Ureter (tissue), 1 donor: ENCODE data around the gene NUB1. TPM values are rescaled to one million over a fixed set of nuclear protein-coding genes. Genes with fewer than 3 reads are reported as not detected.
A peak's percentile ranks its signal among the peaks of the same experiment; 100 is the strongest.
"Not testable (repeated sequence)": the region's sequence is repeated elsewhere in the genome, so short reads cannot be mapped to it uniquely, and the experiment has no call there.

Experiments
- DNase-seq: peaks from one replicate; pipeline ENCODE4 v3.0.0-alpha.2; 2020; ENCODE audit warnings: low spot score
- total RNA-seq: library from RNA; stranded (reverse); gene quantifications from one replicate; pipeline ENCODE4 v1.2.4, GENCODE V29; 2023
- donor health status: DM: yes; HTN: yes; CAD: no.

The NUB1 gene, protein sequence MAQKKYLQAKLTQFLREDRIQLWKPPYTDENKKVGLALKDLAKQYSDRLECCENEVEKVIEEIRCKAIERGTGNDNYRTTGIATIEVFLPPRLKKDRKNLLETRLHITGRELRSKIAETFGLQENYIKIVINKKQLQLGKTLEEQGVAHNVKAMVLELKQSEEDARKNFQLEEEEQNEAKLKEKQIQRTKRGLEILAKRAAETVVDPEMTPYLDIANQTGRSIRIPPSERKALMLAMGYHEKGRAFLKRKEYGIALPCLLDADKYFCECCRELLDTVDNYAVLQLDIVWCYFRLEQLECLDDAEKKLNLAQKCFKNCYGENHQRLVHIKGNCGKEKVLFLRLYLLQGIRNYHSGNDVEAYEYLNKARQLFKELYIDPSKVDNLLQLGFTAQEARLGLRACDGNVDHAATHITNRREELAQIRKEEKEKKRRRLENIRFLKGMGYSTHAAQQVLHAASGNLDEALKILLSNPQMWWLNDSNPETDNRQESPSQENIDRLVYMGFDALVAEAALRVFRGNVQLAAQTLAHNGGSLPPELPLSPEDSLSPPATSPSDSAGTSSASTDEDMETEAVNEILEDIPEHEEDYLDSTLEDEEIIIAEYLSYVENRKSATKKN
- 56.4 TPM for total RNA-seq

DNA sequence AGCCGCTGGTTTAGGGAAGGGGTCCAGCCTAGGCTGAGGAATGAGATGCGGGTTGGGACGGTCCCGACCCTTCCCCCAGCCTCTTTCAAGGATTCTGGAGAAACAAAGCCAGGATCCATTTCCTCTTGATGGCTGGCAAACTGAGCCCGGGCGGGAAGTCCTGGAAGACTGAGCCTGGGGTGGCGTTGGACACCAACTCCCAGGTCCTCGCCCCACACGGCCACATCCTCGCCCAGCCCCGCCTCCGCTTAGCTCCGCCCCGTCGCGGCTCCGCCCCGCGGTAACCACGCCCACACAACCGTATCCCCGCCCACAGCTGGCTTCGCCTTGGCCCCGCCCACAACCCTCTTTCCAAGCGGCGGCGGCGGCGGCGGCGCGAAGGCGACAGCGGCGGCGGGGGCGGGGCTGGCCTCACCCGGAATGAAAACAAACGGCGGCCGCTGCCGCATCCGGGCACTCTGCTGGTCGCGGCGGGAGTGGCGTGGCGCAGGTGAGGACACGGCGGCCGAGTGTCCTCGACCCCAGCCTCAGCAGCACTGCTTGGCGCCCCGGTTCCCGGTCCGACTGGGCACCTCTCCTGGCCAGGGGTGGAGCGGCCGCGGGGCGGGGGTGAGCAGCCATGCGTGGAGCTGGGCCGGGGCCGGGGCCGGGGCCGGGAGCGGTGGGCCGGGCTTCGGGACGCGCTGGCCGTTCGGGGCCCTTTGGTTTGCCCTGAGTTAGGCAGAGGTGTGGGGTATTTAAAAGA lies at the start of gene NUB1:
Gene NUB1 (plus strand): TSS at position 456 of the 745 bp plus-strand sequence. CDS start 3,538 bp downstream, outside the sequence.
- DNase-seq, result peak; percentile 94

DNA sequence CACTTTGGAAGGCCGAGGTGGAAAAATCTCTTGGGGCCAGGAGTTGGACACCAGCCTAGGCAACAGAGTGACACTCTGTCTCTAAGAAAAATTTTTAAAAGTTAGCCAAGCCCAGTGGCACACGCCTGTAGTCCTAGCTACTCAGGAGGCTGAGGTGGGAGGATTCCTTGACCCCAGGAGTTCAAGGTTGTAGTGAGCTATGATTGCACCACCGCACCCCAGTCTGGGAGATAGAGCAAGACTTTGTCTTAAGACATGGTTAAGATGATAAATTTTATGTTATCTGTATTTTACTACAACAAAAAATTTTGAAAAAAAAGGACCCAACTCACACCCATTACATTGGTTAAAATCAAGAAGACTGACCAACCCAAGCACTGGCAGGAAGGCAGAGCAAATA lies 48.8 kb upstream of the NUB1 start:
- no peak for DNase-seq

DNA sequence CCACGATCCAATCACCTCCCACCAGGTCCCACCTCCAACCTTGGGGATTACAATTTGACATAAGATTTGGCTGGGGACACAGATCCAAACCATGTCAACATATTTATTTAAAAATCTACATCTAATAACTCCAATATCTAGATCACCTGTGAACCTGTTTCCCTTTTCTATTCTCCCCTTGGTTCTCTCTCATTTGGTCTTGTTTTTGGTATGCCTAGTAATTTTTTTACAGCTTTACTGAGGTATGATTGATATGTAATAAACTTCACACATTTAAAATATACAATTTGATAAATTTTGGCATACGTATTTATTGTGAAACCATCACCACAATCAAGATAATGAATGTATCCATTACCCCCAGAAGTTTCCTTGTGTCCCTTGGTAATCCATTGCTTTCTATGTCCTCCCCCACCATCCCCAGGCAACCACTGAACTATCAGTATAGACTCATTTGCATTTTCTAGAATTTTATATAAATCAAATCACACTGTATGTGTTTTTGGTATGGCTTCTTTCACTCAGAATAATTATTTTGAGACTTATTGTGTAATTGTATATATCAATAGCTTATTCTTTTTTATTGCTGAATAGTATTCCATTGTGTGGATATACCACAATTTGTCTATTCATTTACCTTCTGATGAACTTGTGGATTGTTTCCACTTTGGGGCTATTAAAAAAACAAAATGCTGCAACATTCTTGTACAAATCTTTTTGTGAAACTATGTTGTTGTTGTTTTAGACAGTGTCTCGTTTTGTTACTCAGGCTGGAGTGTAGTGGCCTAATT lies 45.2 kb upstream of the NUB1 start:
- DNase-seq, result no peak

DNA sequence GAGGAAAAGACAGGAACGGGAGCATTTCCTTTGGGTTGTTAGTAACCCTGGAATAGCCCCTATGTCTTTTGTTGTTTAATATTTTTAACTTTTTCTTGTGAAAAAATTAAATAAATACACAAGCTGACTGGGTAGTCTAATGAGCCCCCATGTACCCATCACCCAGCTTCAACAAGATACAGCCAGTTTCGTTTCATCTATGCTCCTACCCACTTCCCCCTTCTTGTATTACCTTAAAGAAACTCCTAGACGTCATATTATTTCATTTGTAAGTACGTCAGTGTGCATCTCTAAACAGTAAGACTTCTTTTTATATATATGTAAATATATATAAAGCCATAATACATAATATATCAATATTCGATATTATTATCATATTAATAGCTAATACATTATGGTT lies 42.8 kb upstream of the NUB1 start:
- no peak for DNase-seq

DNA sequence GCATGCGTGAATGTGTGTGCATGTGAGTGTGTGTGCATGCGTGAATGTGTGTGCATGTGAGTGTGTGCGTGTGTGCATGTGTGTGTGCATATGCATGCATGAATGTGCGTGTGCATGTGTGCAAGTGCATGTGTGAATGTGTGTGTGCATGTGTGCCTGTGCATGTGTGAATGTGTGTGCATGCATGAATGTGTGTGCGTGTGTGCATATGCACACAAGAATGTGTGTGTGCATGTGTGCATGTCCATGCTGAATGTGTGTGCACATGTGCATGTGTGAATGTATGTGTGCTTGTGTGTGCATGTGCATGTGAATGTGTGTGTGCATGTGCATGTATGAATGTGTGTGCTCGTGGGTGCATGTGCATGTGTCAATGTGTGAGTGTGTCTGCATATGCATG lies 42.1 kb upstream of the NUB1 start:
- DNase-seq, result no peak

DNA sequence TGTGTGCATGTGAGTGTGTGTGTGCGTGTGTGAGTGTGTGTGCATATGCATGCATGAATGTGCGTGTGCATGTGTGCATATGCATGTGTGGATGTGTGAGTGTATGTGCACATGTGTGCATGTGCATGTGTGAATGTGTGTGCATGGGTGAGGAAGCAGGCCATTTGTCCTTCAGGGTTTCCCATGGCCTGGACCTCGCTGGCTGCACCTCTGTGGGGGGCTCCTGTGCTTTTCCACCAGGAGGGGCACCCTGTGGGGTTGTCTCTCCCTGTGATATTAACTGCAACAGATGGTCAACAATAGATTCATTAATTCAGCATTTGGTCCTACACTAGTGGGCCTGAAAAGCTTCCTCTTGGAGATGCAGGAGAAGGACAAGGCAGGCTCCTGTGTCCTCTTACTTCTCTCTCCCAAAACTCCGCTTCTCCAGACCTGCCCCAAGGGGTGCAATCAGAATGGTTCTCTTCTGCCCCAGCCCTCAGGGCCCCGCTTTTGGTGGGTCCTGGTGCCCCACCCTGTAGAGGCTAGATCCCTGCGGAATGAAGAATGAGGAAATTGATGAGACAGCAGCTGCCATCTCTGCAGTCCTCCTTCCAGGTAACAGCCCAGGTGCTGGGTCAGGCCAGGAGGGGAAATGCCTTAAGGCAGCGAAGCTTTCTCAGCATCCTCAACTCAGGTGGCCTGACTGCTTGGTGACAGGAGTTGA lies 41.5 kb upstream of the NUB1 start:
- no peak for DNase-seq

DNA sequence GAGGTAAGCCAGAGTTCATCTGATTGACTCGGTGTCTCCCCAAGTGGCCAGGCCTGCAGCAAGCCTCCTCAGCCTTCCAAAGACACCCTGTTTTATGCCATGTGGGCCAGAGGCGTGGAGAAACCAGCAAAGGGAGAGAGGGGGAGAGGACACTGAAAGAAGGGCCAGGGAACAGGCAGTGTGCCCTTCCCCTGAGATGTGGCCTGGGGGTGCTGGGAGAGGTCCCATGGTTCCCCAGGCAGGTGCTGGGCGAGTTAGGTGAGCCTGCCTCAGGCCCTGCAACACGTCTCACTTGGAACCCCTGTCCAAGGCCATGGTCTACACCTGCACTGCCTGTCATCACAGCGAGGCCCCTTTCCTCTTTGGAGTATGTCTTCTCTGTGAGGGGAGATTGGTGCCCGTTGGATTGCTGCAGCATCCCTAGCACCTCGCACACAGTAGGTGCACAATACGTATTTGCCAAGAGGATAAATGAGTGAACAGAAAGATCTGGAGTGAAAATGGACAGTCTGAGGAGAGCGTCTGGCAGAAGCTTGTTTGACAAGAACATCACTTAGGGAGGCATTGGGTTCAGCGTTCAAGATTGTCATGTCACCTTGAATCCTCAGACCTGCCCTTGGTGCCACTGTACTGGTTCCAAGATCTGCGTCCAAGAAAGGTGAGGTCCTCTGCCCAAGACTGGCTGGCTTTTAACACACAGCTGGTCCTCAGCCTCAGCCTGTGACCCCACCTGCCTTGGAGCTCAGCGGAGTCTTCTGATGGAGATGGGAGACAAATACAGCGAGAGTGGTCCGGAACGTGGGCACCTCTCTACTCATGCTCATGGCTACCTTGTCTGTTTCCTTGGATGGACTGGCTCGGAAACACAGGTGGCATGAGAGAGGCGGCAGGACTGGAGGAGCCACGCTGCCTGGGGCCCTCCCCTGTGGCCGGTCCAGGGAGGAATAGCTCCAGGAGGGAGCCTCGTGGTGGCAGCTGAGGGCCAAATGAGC lies 39.8 kb upstream of the NUB1 start:
- no peak for DNase-seq

DNA sequence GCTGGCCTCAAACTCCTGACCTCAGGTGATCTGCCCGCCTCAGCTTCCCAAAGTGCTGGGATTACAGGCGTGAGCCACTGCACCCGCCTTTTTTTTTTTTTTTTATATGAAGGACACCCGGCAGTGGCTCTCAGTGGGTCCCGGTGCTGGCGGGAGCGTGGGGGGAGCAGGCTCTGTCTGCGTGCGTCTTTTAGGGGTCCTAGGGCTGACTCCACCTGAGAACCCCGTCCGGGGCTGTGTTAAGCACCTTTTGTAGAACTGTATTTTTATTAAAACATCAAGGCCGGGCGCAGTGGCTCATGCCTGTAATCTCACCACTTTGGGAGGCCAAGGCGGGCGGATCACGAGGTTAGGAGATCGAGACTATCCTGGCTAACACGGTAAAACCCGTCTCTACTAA lies 37.4 kb upstream of the NUB1 start:
- not testable (repeated sequence) for DNase-seq

DNA sequence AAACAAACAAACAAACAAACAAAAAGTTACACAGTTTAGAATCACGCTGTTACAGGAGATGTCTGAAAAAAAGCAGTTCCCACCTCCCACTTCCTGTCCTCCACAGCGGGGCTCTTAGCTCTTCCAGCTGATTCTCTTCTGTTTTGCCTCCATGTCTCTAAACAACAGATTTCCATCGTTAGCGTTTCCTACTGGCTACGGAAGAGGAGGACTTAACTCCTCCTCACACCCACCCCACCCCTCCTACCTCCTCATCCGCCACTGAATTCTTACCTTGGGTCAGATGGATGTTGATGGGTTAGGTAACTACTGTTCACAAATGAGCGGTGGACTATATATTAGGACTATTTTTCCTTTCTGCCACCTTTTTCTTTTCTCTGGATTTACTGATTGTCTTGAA lies 36.8 kb upstream of the NUB1 start:
- no peak for DNase-seq

DNA sequence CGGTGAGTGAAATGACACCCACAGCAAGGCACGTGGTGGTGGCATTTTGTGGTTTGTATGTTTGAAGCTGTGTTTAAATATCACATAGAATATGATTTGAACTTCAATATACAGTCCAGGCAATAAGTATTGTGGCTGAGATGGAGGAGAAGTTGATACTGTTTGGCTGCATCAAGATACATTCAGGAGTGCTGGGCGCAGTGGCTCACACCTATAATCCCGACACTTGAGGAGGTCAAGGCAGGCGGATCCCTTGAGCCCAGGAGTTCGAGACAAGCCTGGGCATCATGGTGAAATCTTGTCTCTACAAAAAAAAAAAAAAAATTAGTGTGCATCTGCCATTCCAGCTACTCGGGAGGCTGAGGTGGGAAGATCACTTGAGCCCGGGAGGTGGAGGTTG lies 35.2 kb upstream of the NUB1 start:
- no peak for DNase-seq

DNA sequence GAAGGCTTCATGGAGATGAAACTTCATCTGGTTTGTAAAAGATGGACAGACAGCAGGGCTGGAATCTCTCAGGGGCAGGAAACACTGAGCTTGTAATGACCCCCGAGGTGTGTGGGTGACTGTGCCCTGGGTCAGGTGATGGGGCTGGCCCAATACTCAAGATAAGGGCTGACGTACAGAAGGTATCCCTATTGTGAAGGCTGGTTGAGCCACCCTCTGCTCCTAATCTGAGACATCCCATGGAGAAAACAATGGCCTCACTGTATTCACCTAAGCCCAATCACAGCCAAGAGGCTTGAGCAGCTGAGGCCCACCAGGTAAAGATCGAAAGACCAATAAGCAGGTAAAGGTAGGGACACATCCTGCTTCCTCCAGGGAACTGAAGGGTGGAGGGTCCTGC lies 34.8 kb upstream of the NUB1 start:
- DNase-seq, result no peak

DNA sequence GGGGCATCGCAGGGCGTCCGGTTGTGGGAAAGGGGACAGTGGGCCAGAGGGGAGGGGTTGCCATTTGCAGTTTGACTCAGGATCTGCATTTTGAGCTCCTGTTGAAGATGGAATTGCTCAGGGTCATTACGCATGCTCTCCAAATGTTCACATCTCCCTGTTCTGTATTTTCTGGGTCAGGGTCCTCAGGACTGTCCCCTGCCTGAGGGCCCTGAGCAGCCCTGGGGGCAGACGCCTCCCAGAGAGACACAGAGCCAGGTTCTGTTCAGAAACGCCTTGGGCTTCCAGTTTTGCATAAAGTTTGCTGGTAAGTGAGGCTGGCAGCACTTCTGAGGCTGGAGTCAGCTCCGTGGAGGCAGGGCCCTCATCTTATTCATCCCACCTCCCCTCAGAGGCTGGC lies 34.1 kb upstream of the NUB1 start:
- no peak for DNase-seq

DNA sequence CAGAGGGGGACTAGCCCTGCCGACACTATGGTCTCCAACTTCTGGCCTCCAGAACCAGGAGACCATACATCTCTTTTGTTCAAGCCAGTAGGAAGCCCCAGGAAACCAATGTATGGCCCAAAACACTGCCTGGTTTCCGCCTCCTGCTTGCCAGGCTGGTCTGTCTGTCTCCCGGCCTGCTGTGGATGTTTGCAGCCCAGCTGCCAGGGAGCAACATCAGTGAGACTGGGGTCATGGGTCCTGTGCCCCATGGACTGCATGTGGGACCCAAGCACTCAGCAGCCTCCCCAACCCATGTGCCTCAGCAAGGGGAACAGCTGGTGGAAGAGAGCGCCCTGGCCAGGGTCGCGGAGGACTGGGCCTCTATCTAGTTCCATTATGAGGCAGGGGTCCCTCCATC lies 33.4 kb upstream of the NUB1 start:
- no peak for DNase-seq

DNA sequence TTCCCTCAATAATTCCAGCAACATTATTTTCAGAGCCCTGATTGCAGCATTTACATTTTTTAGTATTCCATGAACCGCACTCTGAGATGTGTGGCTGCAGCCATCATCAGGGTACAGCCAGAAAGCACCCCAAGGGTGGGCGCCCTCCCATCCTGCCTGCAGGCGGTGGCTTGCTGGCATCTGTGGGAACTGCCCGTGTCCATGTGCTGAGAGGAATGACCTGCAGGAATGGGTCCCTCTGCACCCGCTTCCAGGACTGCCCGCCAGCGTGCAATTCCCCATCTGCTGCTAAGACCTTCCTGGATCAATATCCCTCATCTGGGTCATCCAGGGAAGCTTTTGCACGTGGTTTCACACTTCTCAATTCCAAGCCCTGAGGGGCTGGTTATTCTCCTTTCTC lies 32.8 kb upstream of the NUB1 start:
- DNase-seq, result no peak

DNA sequence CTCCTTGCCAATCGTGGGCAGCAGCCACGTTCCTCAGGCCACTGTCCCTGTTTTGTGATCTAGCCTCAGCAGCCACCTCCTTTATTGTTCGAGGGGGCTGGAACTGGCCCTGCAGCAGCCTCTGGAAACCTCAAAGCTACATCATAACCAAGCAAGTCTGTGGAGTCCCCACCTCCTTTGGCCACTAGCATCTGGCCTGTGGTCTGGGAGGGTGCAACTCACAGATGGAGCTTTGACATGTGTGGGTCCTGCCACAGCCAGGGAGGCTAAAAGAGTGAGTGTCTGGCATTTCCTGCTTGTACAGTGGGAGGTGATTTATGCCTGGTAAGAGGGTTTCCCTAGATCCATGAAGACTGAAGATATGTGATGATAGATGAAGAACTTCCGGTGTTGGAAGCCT lies 32.3 kb upstream of the NUB1 start:
- DNase-seq, result no peak

DNA sequence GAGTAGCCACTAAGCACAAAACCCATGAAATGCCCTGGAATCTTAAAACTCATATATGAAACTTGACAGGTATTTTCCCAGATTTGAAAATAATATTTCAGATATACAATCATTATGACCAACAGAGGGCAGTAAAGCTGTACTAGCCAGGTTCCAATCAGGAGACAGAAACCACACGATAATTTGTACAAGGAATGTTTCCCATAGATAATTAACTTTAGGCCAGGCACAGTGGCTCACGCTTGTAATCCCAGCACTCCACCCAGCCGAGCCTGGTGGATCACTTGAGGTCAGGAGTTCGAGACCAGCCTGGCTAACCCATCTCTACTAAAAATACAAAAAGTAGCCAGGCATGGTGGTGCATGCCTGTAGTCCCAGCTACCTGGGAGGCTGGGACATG lies 31.0 kb upstream of the NUB1 start:
- DNase-seq, result no peak

DNA sequence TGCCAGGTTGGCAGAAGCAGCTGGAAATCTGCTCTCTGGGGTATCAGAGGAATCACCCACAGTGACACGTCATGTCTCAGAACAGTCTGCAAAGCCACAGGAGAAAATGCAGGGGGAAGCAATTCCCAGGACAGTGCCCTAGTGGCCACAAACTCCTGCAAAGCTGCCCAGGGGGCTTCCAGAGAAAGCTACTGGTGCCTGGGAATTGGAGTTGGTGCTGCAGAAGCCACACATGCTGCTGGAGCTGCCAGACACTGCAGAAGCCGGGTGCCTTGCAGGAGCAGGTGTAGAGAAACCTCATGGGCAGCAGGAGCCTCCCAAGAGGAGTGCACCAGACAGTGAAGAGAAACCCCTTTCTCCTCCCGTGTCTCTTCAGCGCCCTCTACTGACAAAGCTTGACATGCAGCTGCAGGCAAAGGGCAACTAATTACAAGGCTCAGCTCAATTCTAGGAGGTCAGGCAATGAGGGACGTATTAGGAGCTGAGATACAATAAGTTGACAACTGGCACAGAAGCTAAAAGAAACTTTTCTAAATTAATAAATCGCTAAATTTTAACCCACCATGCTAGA lies 30.2 kb upstream of the NUB1 start:
- no peak for DNase-seq

DNA sequence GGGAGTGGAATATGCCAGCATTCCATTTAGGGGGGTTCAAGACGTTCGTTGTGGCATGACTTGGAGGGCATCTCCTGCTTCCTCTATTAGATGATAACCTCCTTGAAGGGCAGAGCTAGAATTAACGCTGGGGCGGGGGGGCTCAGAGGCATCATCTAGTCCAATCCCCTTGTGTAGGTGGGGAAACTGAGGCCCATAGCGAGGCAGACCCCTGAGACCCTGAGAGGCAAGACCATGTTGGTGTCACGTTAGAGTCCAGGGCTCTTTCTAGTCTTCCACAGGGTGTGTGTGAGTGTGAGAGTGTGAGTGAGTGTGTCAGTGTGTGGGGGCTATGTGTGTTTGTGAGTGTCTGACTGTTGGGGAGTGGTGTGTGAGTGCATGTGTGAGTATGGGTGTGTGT lies 29.3 kb upstream of the NUB1 start:
- DNase-seq, result no peak

DNA sequence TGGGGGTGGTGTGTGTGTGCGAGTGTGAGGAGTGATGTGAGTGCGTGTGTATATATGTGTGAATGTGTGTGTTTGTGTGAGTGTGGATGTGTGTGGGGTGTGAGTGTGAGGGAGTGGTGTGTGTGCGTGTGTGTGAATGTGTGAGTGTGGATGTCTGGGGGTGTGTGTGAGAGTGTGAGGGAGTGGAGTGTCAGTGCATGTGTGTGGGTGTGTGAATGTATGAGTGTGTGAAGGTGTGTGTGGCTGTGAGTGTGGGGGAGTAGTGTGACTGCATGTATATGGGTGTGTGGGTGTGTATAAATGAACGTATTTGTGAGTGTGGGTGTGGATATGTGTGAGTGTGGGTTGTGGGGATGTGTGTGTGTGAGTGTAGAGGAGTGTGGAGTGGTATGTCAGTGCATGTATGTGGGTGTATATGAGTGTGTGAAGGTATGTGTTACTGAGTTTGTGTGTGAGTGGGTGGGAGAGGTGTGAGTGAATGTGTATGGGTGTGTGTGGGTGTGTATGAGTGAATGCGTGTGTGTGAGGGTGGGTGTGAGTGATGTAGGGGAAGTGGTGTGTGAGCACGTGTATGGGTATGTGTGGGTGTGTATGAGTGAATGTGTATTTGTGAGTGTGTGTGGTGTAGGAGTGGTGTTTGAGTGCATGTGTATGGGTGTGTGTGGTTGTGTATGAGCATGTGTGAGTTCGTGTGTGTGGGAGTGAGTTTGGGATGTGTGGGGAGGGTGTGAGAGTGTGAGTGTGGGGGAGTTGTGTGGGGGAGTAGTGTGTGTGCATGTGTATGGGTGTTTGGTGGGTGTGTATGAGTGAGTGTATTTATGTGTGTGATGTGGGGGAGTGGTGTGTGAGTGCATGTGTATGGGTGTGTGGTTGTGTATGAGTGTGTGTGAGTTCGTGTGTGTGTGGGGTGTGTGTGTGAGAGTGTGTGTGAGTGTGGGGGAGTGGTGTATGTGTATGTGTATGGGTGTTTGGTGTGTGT lies 28.5 kb upstream of the NUB1 start:
- no peak for DNase-seq
